H9 (cell line): ENCODE results near the gene PCCB. TPM values are rescaled to one million over a fixed set of nuclear protein-coding genes. Genes with fewer than 3 reads are reported as not detected.

Experiments
- DNase-seq: peaks from one replicate; pipeline ENCODE4 v3.0.0-alpha.2; 2017
- H2AFZ ChIP-seq: one replicate; pipeline ENCODE4 v1.6.1; 2013; ENCODE audit warnings: mild to moderate bottlenecking, low read length, control low read depth, moderate library complexity
- H2AK5ac ChIP-seq: 2 replicates; pipeline ENCODE4 v1.6.1; 2013; ENCODE audit warnings: low read length, control low read depth, mixed read lengths; ENCODE audit not compliant: insufficient read length
- H2BK120ac ChIP-seq: one replicate; pipeline ENCODE4 v1.6.1; 2013; ENCODE audit warnings: low read depth, mild to moderate bottlenecking, low read length, control low read depth, inconsistent platforms; ENCODE audit not compliant: poor library complexity, severe bottlenecking
- H2BK12ac ChIP-seq: 2 replicates; pipeline ENCODE4 v1.6.1; 2013; ENCODE audit warnings: low read length, control low read depth, mixed read lengths, low read depth; ENCODE audit not compliant: insufficient read length
- H2BK15ac ChIP-seq: 2 replicates; pipeline ENCODE4 v1.6.1; 2013; ENCODE audit warnings: low read depth, low read length, control low read depth
- H2BK20ac ChIP-seq: one replicate; pipeline ENCODE4 v1.6.1; 2013; ENCODE audit warnings: low read depth, mild to moderate bottlenecking, low read length, control low read depth, inconsistent platforms; ENCODE audit not compliant: poor library complexity, severe bottlenecking
- H2BK5ac ChIP-seq: 2 replicates; pipeline ENCODE4 v1.6.1; 2013; ENCODE audit warnings: low read length, control low read depth, mixed read lengths; ENCODE audit not compliant: insufficient read length
- H3K14ac ChIP-seq: 2 replicates; pipeline ENCODE4 v1.6.1; 2013; ENCODE audit warnings: low read length, control low read depth; ENCODE audit not compliant: insufficient read depth
- H3K18ac ChIP-seq: 2 replicates; pipeline ENCODE4 v1.6.1; 2013; ENCODE audit warnings: low read depth, mild to moderate bottlenecking, mixed read lengths, low read length, control low read depth; ENCODE audit not compliant: insufficient read length
- H3K23ac ChIP-seq: 2 replicates; pipeline ENCODE4 v1.6.1; 2013; ENCODE audit warnings: low read length, control low read depth, mixed read lengths, low read depth; ENCODE audit not compliant: insufficient read length
- H3K23me2 ChIP-seq: 2 replicates; pipeline ENCODE4 v1.6.1; 2013; ENCODE audit warnings: low read depth, mild to moderate bottlenecking, mixed read lengths, low read length, control low read depth; ENCODE audit not compliant: insufficient read length, poor library complexity, severe bottlenecking
- H3K27ac ChIP-seq: 2 replicates; pipeline ENCODE4 v1.5.1; 2013; ENCODE audit warnings: low read length, control low read depth, mixed read lengths, low read depth; ENCODE audit not compliant: insufficient read length
- H3K27me3 ChIP-seq: 2 replicates; pipeline ENCODE4 v1.6.1; 2013; ENCODE audit warnings: low read length, control low read depth, inconsistent platforms; ENCODE audit not compliant: insufficient read depth
- H3K4ac ChIP-seq: 2 replicates; pipeline ENCODE4 v1.6.1; 2013; ENCODE audit warnings: low read depth, mild to moderate bottlenecking, control low read depth, inconsistent platforms, low read length, moderate library complexity
- H3K4me1 ChIP-seq: 2 replicates; pipeline ENCODE4 v1.6.1; 2013; ENCODE audit warnings: low read length, control low read depth, inconsistent platforms; ENCODE audit not compliant: insufficient read depth
- H3K4me2 ChIP-seq: 2 replicates; pipeline ENCODE4 v1.6.1; 2013; ENCODE audit warnings: low read length, control low read depth, mixed read lengths; ENCODE audit not compliant: insufficient read length, insufficient read depth
- H3K56ac ChIP-seq: 2 replicates; pipeline ENCODE4 v1.6.1; 2013; ENCODE audit warnings: low read depth, mild to moderate bottlenecking, mixed read lengths, low read length, control low read depth; ENCODE audit not compliant: insufficient read length
- H3K79me1 ChIP-seq: 2 replicates; pipeline ENCODE4 v1.6.1; 2013; ENCODE audit warnings: low read depth, mild to moderate bottlenecking, moderate library complexity, low read length, control low read depth, inconsistent platforms; ENCODE audit not compliant: insufficient read depth, poor library complexity, severe bottlenecking
- H3K79me2 ChIP-seq: 2 replicates; pipeline ENCODE4 v1.6.1; 2013; ENCODE audit warnings: low read length, control low read depth, inconsistent platforms; ENCODE audit not compliant: insufficient read depth
- H3K9ac ChIP-seq: 2 replicates; pipeline ENCODE4 v1.6.1; 2013; ENCODE audit warnings: low read length, control low read depth, mixed read lengths; ENCODE audit not compliant: insufficient read length; ENCODE audit errors: extremely low read depth
- H3K9me3 ChIP-seq: one replicate; pipeline ENCODE4 v1.6.1; 2013; ENCODE audit warnings: low read depth, low read length, inconsistent platforms; ENCODE audit not compliant: control insufficient read depth
- H3T11ph ChIP-seq: one replicate; pipeline ENCODE4 v1.6.1; 2013; ENCODE audit warnings: mild to moderate bottlenecking, low read length, control low read depth, inconsistent platforms
- H4K20me1 ChIP-seq: one replicate; pipeline ENCODE4 v1.6.1; 2013; ENCODE audit not compliant: control insufficient read depth, insufficient read length, insufficient read depth
- H4K5ac ChIP-seq: 2 replicates; pipeline ENCODE4 v1.6.1; 2013; ENCODE audit warnings: low read depth, mild to moderate bottlenecking, mixed read lengths, low read length, control low read depth; ENCODE audit not compliant: insufficient read length
- H4K8ac ChIP-seq: replicated peaks from 2 replicates; pipeline ENCODE4 v1.6.1; 2013; ENCODE audit warnings: low read length, control low read depth, mixed read lengths, low read depth; ENCODE audit not compliant: insufficient read length
- H4K91ac ChIP-seq: 2 replicates; pipeline ENCODE4 v1.6.1; 2013; ENCODE audit warnings: low read depth, mild to moderate bottlenecking, moderate library complexity, mixed read lengths, low read length, control low read depth; ENCODE audit not compliant: insufficient read length
- H3K27ac Mint-ChIP-seq, 3 experiments: 2 replicates in 2 of 3; 3 replicates in 1 of 3; pipeline ENCODE4 v1.8.0; 2020 to 2021; ENCODE audit warnings: mixed read lengths in 3 of 3, mild to moderate bottlenecking in 1 of 3, moderate library complexity in 1 of 3
- H3K27me3 Mint-ChIP-seq: 2 replicates; pipeline ENCODE4 v1.8.0; 2021; ENCODE audit warnings: low read depth, mild to moderate bottlenecking, moderate library complexity, mixed read lengths
- H3K36me3 Mint-ChIP-seq, 3 experiments: 2 replicates in 2 of 3; 3 replicates in 1 of 3; pipeline ENCODE4 v1.8.0; 2020 to 2021; ENCODE audit warnings: low read depth in 3 of 3, mixed read lengths in 3 of 3; ENCODE audit not compliant: insufficient read depth in 1 of 3
- H3K4me1 Mint-ChIP-seq, 2 experiments: 2 replicates each; pipeline ENCODE4 v1.8.0; 2020; ENCODE audit warnings: mixed read lengths in 2 of 2
- H3K4me3 Mint-ChIP-seq, 2 experiments: 2 replicates in 1 of 2; 3 replicates in 1 of 2; pipeline ENCODE4 v1.8.0; 2020 to 2021; ENCODE audit warnings: mild to moderate bottlenecking in 2 of 2, mixed read lengths in 2 of 2, moderate library complexity in 1 of 2
- H3K9me3 Mint-ChIP-seq, 2 experiments: 2 replicates in 1 of 2; 3 replicates in 1 of 2; pipeline ENCODE4 v1.8.0; 2020; ENCODE audit warnings: mild to moderate bottlenecking in 2 of 2, mixed read lengths in 2 of 2, moderate library complexity in 1 of 2
- WGBS: extraction: QIAGEN DNeasy Blood & Tissue Kit; methylation state at CpG from one replicate; pipeline ENCODE4 v1.1.7; 2013; ENCODE audit warnings: missing lambda C conversion rate, low lambda C conversion rate, mixed read lengths; ENCODE audit not compliant: insufficient read length; ENCODE audit errors: extremely low coverage; 5-methylcytosine and 5-hydroxymethylcytosine counted together
- total RNA-seq: library from RNA; stranded (reverse); gene quantifications from 2 replicates; pipeline ENCODE4 v1.2.1, GENCODE V29; 2021
- TF ChIP-seq, protein P1 (sequence below): fragments of 200-600 bp; sonication (generic); conservative IDR thresholded peaks from 3 replicates; pipeline ENCODE4 v1.8.0; 2021; ENCODE audit warnings: antibody characterized with exemption, mild to moderate bottlenecking

Gene PCCB
- total RNA-seq, 1 experiment from 2014 or later = 68.9 TPM

DNA sequence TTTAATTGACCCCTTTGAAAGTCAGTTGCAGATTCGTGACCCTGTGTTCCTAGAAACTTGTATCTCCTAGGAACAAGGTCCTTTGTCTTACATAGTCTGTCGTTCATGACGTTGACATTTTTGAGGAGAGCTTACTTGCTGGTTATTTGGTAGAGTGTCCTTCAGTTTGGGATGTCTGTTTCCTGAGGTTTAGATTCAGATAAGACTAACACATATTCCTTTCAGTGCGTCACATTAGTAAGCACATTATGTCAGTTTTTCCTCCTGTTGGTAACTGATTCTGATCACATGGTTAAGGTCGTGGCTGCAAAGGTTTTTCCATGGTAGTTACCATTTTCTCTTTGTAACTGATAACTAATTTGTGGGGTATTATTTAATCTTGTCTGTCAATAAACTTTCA, 80.8 kb downstream of the PCCB start:
- Histone ChIP-seq H3K27ac (no peak overlapping the region), H2BK15ac (no peak overlapping the region), H4K20me1 (no peaks in the 10 kb centered on the region), H3K23me2 (no peaks in the 10 kb centered on the region), H2AFZ (no peak overlapping the region), H4K5ac (no peak overlapping the region), H3K56ac (no peak overlapping the region), H2BK12ac (no peak overlapping the region), H2BK5ac (no peak overlapping the region), H3K4me2 (no peak overlapping the region), H3K79me1 (no peaks in the 10 kb centered on the region), H3K79me2 (no peaks in the 10 kb centered on the region), H3K27me3 (no peaks in the 10 kb centered on the region), H4K8ac (no peak overlapping the region), H2BK120ac (no peak overlapping the region), H3K4ac (no peak overlapping the region), H2AK5ac (no peak overlapping the region), H3K23ac (no peak overlapping the region), H4K91ac (no peak overlapping the region), H3T11ph (no peak overlapping the region), H3K14ac (no peak overlapping the region), H3K18ac (no peak overlapping the region), H3K9ac (no peak overlapping the region), H3K4me1 (no peaks in the 10 kb centered on the region), H3K9me3 (no peaks in the 10 kb centered on the region), H2BK20ac (no peak overlapping the region)
- Mint-ChIP-seq H3K4me1 (no peaks in the 10 kb centered on the region), H3K4me3 (no peak overlapping the region), H3K27ac (no peak overlapping the region), H3K9me3 (no peaks in the 10 kb centered on the region), H3K27me3 (no peaks in the 10 kb centered on the region), H3K36me3 (peaks cover 27 to 56% (median 52%) of the 10 kb centered on the region in 3 experiments)
- no peak for DNase-seq
- TF ChIP-seq, protein P1, sequence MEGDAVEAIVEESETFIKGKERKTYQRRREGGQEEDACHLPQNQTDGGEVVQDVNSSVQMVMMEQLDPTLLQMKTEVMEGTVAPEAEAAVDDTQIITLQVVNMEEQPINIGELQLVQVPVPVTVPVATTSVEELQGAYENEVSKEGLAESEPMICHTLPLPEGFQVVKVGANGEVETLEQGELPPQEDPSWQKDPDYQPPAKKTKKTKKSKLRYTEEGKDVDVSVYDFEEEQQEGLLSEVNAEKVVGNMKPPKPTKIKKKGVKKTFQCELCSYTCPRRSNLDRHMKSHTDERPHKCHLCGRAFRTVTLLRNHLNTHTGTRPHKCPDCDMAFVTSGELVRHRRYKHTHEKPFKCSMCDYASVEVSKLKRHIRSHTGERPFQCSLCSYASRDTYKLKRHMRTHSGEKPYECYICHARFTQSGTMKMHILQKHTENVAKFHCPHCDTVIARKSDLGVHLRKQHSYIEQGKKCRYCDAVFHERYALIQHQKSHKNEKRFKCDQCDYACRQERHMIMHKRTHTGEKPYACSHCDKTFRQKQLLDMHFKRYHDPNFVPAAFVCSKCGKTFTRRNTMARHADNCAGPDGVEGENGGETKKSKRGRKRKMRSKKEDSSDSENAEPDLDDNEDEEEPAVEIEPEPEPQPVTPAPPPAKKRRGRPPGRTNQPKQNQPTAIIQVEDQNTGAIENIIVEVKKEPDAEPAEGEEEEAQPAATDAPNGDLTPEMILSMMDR = no peak
- WGBS = no CpG with 5 or more reads among the region's 5 CpGs
